Renal cortical epithelial cell (primary cell): ENCODE data around the gene IRF2BP1. TPM values are rescaled to one million over a fixed set of nuclear protein-coding genes. Genes with fewer than 3 reads are reported as not detected.
"Not testable (repeated sequence)": the region's sequence is repeated elsewhere in the genome, so short reads cannot be mapped to it uniquely, and the experiment has no call there.

Experiments used
- DNase-seq: peaks from one replicate; pipeline ENCODE4 v3.0.0-alpha.2; 2011; ENCODE audit warnings: low read depth
- total RNA-seq: library from RNA; depleted of rRNA; stranded (reverse); fragments of >200 nt; gene quantifications from 2 replicates; pipeline ENCODE4 v1.2.3, GENCODE V29; 2014

IRF2BP1 gene
- total RNA-seq, 1 donor from 2014 or later = 27.6 TPM

DNA sequence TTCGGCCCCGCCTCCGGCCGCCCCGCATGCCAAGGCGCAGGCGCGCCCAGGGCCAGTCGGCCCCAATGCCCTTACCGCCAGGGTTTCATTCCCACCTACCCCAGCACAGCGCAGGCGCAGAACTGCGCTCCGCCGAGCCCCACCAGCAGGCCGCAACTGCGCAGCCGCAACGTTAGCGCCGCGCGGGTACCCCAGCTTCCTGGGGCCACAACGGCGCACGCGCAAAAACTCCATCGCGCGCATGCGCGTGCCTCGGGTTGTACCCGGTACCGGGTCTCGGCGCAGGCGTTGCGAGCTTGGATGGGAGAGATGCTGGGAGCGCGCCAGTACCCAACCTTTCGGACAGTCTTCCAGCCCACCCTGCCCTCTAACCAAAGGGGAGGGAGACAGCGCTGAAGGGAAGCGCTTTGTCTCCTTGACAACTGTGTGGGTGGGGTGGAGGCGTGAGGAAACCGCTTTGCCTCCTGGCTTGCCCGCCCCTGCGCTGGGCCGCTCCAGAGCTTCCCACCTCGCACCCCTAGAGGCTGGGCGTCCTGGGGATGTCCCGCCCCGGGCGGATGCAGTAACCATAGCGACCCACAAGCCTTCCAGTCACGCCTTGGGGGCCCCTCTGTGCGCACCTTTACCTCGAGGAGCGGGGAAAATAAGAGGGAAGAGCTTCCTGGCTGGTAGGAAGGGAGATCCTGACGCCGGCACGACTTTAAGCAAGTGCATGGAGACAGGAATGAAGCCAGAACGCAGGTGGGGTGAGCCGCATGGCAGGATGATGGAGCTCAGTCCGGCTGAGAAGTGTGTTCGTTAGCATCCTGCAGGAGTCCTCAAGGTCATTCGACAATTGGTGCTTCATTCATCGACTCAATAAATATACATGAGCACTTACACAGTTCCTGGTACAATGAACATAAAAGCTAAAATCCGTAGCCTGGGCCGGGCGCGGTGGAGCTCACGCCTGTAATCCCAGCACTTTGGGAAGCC, 17.0 kb upstream of the IRF2BP1 start:
- peak; percentile 89 for DNase-seq

DNA sequence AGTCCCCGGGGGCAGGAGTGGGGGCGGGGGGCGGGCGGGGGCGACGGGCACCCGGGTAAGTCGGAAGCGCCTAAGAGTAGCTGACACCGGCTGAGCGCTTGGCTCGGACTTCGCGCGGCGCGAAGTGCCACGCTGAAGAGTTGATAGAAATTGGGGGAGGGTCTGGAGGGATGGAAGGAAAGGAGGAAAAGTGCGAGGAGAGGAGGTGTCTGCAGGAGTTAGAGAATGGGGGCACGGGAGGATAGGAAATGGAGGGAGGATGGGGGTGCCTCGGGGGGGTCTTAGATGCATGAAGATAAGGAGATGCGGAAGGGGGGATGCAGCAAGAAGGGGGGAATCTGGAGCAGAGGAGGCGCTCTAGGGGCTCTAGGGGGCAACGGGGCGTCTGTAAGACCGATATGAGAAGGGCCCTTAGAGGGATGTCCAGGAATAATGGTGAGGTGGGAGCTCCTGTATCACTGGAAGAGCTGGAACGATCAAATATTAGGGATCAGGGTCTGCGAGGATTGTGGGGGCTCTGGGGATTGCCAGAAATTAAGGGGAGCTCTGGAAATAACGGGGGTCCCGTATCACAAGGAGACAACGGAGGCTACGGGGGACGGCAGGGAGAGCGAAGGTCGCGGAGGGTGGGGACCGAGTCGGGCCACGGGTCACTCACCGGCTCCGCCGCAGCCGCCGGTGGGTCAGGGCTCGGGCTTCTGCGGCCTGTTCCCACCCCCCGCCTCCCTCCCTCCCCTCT, 16.1 kb upstream of the IRF2BP1 start, which contains the start of gene MYPOP:
MYPOP (minus strand) TSS at position 702 of the 739 bp plus-strand sequence. CDS start 840 bp downstream, outside the sequence.
- no peak for DNase-seq

DNA sequence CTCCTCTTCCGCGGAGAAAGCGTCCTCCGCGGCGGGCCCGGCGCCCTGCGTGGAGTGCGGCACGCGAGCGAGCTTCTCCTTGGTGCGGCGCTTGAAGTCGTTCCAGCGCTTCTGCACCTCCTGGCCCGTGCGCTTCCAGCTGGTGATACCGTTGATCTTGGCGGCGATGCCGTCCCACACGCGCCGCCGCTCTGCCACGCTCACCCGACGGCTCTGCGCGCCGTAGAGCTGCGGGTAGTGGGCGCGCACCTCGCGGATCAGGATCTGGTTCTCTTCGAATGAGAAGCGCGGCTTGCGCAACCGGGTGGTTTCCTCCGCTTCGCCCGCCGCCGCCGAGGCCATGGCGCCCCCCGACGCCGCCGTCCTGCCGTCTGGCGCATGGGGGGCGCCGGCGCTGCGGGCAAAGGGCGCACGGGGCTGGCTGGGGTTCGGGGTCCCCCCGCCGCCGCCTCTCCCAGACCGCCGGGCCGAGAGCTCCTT, 15.5 kb upstream of the IRF2BP1 start:
- no peak for DNase-seq

DNA sequence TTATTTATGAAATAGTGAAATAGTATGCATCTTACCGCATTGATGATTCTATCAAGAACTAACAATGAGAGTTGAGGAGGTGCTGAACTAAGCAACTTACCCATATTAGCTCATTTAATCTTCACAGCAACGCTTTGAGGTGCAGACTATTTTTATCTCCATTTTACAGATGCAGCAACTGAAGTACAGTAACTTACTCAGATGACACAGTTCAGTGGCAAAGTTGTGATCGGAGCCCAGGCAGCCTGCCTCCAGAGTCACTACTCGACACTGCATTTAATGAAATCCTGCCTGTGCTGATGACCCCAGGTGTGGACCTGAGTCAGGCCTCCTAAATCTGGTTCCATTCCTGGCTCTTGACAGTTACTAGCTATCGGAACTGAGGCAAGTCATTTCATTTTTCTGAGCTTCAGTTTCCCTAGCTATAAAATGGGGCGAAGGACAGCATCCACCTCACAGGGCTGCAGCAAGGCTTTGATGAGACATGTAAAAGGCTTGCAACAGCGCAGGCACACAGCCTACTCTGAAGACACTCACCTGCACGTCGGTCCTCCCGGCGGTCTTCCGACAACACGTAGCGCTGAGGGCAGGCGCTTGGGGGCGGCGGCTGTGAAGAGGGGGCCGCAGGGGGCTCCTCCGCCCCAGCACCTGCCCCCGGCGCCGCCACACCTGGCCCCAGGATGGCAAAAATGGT, 14.9 kb upstream of the IRF2BP1 start:
- no peak for DNase-seq

DNA sequence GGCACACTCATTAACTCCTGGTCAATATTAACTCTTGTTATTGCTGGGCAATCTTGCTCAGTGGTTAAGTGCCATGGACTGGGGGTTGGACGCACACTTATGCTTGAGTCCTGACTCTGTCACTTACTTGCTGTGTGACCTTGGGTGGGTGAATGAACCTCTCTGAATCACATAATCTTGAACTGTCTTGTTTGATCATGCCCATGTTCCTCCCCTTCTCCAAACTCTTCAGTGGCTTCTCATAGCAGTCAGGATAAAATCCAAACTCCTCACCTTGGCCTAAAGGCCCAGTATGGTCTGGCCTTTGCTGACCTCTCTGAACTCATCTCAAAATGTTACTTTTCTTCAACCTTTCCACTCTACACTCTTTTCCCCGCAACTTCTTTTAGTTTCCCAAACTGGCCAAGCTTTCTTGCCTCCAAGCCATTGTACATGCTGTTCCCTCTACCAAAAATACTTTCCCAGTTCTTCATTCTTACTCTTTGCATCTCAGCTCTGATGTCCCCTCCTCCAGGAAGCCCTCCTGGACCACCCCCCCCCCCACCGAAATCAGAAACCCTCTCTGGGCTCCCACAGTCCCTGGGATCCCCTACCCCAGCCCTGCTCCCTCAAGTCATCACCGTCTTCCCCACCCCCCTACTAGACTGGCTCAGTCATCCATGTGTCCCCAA, 14.1 kb upstream of the IRF2BP1 start:
- DNase-seq = no peak

GRCh38 chr19:45899253-45899652, 13.3 kb upstream of the IRF2BP1 start:
- no peak for DNase-seq

DNA sequence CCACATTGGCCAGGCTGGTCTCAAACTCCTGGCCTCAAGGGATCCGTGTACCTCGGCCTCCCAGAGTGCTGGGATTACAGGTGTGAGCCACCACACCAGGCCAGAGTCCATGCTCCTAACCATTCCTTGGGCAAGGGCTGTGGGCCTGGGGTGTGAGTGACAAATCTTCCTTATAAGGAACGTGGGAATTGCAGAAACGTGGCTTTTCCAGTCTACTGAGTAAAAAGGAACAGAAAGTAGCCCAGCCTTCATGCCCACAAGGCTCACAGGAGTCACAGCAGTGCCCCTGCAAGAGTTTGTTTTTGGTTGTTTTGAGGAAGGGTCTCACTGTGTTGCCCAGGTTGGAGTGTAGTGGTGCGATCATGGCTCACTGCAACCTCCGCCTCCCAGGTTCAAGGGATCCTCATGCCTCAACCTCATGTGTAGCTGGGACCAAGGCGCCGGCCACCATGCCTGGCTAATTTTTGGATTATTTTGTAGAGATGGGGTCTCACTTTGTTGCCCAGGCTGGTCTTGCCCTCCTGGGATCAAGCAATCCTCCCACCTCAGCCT, 11.4 kb upstream of the IRF2BP1 start:
- DNase-seq = no peak

DNA sequence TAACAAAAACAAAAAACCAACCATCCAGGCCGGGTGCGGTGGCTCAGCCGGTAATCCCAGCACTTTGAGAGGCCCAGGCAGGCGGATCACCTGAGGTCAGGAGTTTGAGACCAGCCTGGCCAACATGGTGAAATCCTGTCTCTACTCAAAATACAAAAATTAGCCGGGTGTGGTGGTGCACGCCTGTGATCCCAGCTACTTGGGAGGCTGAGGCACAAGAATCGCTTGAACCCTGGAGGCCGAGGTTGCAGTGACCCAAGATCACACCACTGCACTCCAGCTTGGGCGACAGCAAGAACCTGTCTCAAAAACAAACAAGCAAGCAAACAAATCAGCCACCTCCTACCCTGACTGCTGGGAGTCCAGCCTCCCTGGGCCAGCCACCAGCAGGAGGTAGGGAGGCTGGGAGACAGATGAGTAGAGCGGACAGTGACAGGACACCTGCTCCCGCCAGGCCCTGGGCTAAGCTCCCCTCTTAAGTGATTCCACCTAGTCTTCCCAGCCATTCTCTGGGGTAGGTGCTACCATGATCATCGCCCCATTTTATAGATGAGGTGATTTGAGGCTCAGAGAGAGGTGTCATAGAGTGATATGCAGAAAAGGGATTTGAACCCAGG, 10.2 kb upstream of the IRF2BP1 start:
- not testable (repeated sequence) for DNase-seq

- no peak for DNase-seq
Measured at GRCh38 chr19:45895519-45895972, 9.6 kb upstream of the IRF2BP1 start.

GRCh38 chr19:45890877-45891276, 4.9 kb upstream of the IRF2BP1 start:
- DNase-seq = no peak

- no peak for DNase-seq
Measured at GRCh38 chr19:45889210-45889885, 3.4 kb upstream of the IRF2BP1 start.

- DNase-seq = no peak
Measured at GRCh38 chr19:45887200-45887710, 1.3 kb upstream of the IRF2BP1 start.

DNA sequence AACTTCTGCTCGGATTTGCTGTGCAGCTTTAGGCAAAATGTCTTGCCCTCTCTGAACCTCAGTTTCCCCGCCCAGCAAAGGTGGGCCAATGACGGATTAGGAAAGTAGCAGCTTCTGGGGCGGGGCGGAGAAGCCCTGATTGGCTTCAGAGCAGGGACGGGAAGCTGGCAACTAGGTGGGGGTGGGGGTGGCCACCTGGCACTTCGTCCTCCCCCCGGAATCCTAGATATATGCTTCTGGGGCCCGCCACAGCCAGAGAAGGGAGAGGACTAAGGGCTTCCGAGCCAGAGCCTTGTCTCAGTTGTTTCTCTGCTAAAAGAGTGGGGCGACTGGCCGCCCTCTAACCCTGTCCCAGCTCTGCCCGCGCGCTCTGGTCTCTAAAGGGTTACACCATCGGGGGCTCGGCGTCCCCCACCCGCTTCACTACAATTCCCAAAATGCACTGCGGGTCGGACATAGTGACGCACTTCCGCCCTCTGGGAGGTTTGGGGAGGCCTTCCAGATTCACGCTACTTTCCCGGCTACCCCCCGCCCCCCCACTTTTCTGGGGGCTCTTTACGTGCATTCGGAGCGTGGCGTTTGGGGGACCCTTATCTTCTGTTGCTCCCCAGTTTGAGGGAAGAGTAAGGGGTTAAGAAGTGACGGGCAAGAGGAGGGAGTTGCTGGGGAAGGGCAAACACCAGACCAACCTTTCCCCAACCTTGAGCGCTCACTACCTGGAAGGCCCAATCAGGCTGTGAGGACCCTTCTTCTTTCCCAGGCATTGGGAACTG, 672 bp upstream of the IRF2BP1 start:
- peak; percentile 87 for DNase-seq

DNA sequence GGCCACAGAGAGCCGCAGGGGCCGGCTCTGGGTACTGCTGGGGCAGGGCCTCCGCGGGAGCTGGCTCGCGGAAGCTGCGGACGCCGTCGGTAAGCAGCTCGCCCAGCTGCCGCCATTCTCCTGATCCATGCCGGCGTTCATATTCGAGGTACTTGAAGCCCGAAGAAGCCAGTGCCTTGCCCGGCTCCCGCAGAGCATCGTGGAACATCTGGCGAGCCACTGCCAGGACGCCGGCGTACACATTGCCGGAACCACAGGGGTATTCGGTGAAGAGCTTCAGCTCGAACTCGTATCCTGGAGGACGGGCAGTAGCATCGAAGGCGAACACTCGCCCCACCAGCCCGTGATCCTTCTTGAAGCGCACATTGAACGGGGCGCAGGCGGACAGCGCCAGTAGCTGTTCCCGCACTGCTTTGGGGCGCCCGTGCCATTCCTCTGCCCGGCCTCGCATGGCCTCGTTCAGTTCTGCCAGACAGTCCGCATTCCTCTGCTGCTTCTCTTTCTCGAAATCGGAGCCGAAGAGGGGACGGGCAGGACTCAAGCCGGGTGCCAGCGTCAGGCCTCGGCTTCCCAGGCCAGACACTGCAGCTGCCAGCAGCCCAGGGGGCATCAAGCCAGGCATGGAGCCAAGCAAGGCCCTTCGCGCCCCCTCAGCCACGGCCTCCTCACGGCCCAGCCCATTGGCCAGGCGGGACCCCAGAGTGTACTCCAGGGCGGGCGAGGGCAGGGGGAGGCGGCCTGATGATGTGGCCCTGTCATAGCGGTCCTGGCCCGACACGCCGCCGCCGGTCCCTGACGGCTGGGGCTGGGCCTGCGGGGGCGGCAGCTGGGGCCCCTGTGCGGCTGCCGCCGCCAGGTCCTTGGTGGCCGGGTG, 1.0 kb downstream of the IRF2BP1 start:
- DNase-seq = no peak

- no peak for DNase-seq
Measured at GRCh38 chr19:45883881-45884681, 1.9 kb downstream of the IRF2BP1 start.

- DNase-seq = no peak
Measured at GRCh38 chr19:45883586-45883880, 2.4 kb downstream of the IRF2BP1 start.
